Stimulated activated CD8-positive, alpha-beta memory T cell treated with anti-CD3 and anti-CD28 coated beads, Interleukin-7, amount 100 ng/mL, for 48 hours (primary cell): ENCODE measurements around the gene CNTNAP5.

Source experiments
- DNase-seq, 2 donors: peaks; one replicate each; pipeline ENCODE4 v3.0.0-alpha.2; 2020; ENCODE audit warnings: low read depth in 1 of 2; ENCODE audit errors: extremely low read depth in 1 of 2

Gene CNTNAP5

GRCh38 chr2:124258140-124258880, 233.2 kb downstream of the CNTNAP5 start:
- no peak for DNase-seq

GRCh38 chr2:124261456-124261855, 236.4 kb downstream of the CNTNAP5 start:
- no peak for DNase-seq

- no peak for DNase-seq
Measured at GRCh38 chr2:124264551-124265091, 239.5 kb downstream of the CNTNAP5 start.

GRCh38 chr2:124267794-124268193, 242.7 kb downstream of the CNTNAP5 start:
- no peak for DNase-seq

GRCh38 chr2:124269348-124269747, 244.3 kb downstream of the CNTNAP5 start:
- no peak for DNase-seq

- no peak for DNase-seq
Measured at GRCh38 chr2:124272261-124272841, 247.3 kb downstream of the CNTNAP5 start.

- DNase-seq: no peak
Measured at GRCh38 chr2:124281541-124281940, 256.5 kb downstream of the CNTNAP5 start.

- DNase-seq: no peak
Measured at GRCh38 chr2:124283096-124283495, 258.0 kb downstream of the CNTNAP5 start.

GRCh38 chr2:124286089-124286783, 261.1 kb downstream of the CNTNAP5 start:
- DNase-seq: no peak

- DNase-seq: no peak
Measured at GRCh38 chr2:124289060-124289459, 264.0 kb downstream of the CNTNAP5 start.

GRCh38 chr2:124289615-124290014, 264.5 kb downstream of the CNTNAP5 start:
- no peak for DNase-seq

GRCh38 chr2:124296470-124296869, 271.4 kb downstream of the CNTNAP5 start:
- DNase-seq: no peak

GRCh38 chr2:124301915-124302314, 276.8 kb downstream of the CNTNAP5 start:
- no peak for DNase-seq

- no peak for DNase-seq
Measured at GRCh38 chr2:124308319-124309062, 283.4 kb downstream of the CNTNAP5 start.

GRCh38 chr2:124309563-124310138, 284.6 kb downstream of the CNTNAP5 start:
- DNase-seq: no peak

GRCh38 chr2:124310671-124311070, 285.6 kb downstream of the CNTNAP5 start:
- DNase-seq: no peak

- DNase-seq: no peak
Measured at GRCh38 chr2:124314084-124314483, 289.0 kb downstream of the CNTNAP5 start.

GRCh38 chr2:124315221-124315880, 290.3 kb downstream of the CNTNAP5 start:
- no peak for DNase-seq

GRCh38 chr2:124316133-124316532, 291.0 kb downstream of the CNTNAP5 start:
- DNase-seq: no peak
